ENCODE data around the gene SLF1. TPM values are rescaled to one million over a fixed set of nuclear protein-coding genes. Genes with fewer than 3 reads are reported as not detected.
A peak's percentile ranks its signal among the peaks of the same experiment; 100 is the strongest.

The SLF1 gene
- total and polyA plus RNA-seq, 2 experiments from 2014 or later, result 36.3 to 43.8 TPM

DNA sequence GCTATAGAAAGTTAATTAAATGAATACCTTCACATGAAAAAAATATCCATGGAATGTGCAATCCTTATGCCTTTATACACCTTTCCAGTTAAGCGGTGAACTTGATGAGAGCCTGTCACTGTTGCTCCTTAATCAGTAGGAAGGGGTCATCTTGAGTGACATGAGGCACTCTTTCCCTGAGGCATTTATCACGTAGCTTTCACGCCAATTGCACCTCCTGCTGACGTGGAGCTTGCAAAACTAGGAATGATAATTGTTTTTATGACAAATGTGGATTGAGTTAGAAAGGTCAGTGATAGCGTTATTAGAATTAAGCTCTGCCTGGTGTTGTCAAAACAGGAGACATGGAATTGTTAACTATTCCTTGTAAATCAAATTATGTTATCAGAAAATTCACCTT lies 79.7 kb downstream of the SLF1 start:
- H3K27ac Mint-ChIP-seq, result no peak overlapping the region
- no peaks in the 10 kb centered on the region for H3K9me3 Mint-ChIP-seq
- Histone ChIP-seq H2AFZ (no peak overlapping the region), H3K4me1 (ENCODE audit: insufficient read depth) (no peaks in the 10 kb centered on the region), H3K27me3 (ENCODE audit: insufficient read depth) (no peaks in the 10 kb centered on the region), H3F3A (replicated peaks; ENCODE audit: low read depth) (no peaks in the 10 kb centered on the region), H4K20me1 (replicated peaks; ENCODE audit: insufficient read depth) (no peaks in the 10 kb centered on the region), H3K4me2 (no peak overlapping the region), H3K9me2 (ENCODE audit: insufficient read depth) (no peaks in the 10 kb centered on the region), H3K79me2 (replicated peaks; ENCODE audit: insufficient read depth) (no peaks in the 10 kb centered on the region), H3K4me3 (no peak overlapping the region), H3K36me3 (ENCODE audit: insufficient read depth) (no peaks in the 10 kb centered on the region), H3K27ac (ENCODE audit: low read depth) (no peak overlapping the region)
- no peak overlapping the region for H3K4me3 Mint-ChIP-seq
- TF ChIP-seq, protein P1, sequence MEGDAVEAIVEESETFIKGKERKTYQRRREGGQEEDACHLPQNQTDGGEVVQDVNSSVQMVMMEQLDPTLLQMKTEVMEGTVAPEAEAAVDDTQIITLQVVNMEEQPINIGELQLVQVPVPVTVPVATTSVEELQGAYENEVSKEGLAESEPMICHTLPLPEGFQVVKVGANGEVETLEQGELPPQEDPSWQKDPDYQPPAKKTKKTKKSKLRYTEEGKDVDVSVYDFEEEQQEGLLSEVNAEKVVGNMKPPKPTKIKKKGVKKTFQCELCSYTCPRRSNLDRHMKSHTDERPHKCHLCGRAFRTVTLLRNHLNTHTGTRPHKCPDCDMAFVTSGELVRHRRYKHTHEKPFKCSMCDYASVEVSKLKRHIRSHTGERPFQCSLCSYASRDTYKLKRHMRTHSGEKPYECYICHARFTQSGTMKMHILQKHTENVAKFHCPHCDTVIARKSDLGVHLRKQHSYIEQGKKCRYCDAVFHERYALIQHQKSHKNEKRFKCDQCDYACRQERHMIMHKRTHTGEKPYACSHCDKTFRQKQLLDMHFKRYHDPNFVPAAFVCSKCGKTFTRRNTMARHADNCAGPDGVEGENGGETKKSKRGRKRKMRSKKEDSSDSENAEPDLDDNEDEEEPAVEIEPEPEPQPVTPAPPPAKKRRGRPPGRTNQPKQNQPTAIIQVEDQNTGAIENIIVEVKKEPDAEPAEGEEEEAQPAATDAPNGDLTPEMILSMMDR (conservative IDR thresholded peaks at IDR 0.05; ENCODE audit: low read depth in 2 of 2), result peak in 1 of 2 experiments; percentile 33; a peak in 2 of 4 replicates
- no peak for TF ChIP-seq STAT1 (IDR thresholded peaks at IDR 0.05; ENCODE audit: unreplicated experiment)
- TF ChIP-seq, protein P2, sequence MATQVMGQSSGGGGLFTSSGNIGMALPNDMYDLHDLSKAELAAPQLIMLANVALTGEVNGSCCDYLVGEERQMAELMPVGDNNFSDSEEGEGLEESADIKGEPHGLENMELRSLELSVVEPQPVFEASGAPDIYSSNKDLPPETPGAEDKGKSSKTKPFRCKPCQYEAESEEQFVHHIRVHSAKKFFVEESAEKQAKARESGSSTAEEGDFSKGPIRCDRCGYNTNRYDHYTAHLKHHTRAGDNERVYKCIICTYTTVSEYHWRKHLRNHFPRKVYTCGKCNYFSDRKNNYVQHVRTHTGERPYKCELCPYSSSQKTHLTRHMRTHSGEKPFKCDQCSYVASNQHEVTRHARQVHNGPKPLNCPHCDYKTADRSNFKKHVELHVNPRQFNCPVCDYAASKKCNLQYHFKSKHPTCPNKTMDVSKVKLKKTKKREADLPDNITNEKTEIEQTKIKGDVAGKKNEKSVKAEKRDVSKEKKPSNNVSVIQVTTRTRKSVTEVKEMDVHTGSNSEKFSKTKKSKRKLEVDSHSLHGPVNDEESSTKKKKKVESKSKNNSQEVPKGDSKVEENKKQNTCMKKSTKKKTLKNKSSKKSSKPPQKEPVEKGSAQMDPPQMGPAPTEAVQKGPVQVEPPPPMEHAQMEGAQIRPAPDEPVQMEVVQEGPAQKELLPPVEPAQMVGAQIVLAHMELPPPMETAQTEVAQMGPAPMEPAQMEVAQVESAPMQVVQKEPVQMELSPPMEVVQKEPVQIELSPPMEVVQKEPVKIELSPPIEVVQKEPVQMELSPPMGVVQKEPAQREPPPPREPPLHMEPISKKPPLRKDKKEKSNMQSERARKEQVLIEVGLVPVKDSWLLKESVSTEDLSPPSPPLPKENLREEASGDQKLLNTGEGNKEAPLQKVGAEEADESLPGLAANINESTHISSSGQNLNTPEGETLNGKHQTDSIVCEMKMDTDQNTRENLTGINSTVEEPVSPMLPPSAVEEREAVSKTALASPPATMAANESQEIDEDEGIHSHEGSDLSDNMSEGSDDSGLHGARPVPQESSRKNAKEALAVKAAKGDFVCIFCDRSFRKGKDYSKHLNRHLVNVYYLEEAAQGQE (IDR thresholded peaks at IDR 0.05; ENCODE audit: unreplicated experiment), result no peak
- TF ChIP-seq, protein P3, sequence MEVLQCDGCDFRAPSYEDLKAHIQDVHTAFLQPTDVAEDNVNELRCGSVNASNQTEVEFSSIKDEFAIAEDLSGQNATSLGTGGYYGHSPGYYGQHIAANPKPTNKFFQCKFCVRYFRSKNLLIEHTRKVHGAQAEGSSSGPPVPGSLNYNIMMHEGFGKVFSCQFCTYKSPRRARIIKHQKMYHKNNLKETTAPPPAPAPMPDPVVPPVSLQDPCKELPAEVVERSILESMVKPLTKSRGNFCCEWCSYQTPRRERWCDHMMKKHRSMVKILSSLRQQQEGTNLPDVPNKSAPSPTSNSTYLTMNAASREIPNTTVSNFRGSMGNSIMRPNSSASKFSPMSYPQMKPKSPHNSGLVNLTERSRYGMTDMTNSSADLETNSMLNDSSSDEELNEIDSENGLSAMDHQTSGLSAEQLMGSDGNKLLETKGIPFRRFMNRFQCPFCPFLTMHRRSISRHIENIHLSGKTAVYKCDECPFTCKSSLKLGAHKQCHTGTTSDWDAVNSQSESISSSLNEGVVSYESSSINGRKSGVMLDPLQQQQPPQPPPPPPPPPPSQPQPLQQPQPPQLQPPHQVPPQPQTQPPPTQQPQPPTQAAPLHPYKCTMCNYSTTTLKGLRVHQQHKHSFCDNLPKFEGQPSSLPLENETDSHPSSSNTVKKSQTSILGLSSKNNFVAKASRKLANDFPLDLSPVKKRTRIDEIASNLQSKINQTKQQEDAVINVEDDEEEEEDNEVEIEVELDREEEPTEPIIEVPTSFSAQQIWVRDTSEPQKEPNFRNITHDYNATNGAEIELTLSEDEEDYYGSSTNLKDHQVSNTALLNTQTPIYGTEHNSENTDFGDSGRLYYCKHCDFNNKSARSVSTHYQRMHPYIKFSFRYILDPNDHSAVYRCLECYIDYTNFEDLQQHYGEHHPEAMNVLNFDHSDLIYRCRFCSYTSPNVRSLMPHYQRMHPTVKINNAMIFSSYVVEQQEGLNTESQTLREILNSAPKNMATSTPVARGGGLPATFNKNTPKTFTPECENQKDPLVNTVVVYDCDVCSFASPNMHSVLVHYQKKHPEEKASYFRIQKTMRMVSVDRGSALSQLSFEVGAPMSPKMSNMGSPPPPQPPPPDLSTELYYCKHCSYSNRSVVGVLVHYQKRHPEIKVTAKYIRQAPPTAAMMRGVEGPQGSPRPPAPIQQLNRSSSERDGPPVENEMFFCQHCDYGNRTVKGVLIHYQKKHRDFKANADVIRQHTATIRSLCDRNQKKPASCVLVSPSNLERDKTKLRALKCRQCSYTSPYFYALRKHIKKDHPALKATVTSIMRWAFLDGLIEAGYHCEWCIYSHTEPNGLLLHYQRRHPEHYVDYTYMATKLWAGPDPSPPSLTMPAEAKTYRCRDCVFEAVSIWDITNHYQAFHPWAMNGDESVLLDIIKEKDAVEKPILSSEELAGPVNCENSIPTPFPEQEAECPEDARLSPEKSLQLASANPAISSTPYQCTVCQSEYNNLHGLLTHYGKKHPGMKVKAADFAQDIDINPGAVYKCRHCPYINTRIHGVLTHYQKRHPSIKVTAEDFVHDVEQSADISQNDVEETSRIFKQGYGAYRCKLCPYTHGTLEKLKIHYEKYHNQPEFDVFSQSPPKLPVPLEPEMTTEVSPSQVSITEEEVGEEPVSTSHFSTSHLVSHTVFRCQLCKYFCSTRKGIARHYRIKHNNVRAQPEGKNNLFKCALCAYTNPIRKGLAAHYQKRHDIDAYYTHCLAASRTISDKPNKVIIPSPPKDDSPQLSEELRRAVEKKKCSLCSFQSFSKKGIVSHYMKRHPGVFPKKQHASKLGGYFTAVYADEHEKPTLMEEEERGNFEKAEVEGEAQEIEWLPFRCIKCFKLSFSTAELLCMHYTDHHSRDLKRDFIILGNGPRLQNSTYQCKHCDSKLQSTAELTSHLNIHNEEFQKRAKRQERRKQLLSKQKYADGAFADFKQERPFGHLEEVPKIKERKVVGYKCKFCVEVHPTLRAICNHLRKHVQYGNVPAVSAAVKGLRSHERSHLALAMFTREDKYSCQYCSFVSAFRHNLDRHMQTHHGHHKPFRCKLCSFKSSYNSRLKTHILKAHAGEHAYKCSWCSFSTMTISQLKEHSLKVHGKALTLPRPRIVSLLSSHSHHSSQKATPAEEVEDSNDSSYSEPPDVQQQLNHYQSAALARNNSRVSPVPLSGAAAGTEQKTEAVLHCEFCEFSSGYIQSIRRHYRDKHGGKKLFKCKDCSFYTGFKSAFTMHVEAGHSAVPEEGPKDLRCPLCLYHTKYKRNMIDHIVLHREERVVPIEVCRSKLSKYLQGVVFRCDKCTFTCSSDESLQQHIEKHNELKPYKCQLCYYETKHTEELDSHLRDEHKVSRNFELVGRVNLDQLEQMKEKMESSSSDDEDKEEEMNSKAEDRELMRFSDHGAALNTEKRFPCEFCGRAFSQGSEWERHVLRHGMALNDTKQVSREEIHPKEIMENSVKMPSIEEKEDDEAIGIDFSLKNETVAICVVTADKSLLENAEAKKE (CRISPR knock-in tag; IDR thresholded peaks at IDR 0.05), result no peak
- DNase-seq (ENCODE audit: low spot score) (peak; percentile 11), ATAC-seq (no peak)
- H3K36me3 Mint-ChIP-seq (ENCODE audit: low read depth), result peaks cover 7% of the 10 kb centered on the region; the same call in 2 of the 3 replicates
- H3K27me3 Mint-ChIP-seq (ENCODE audit: insufficient read depth, low read depth, poor library complexity), result no peaks in the 10 kb centered on the region
- H3K4me1 Mint-ChIP-seq, result no peaks in the 10 kb centered on the region; the same call in 2 of the 3 replicates

All from GM23338 (cell line).